Ovary (tissue), 9 donors: ENCODE data around the gene TMIE. TPM values are rescaled to one million over a fixed set of nuclear protein-coding genes. Genes with fewer than 3 reads are reported as not detected.

ENCODE experiments used
- DNase-seq, 5 donors: peaks; one replicate each; pipeline ENCODE4 v3.0.0-alpha.2; 2019 to 2020
- H3K27ac ChIP-seq, 2 donors: fragments of 200-600 bp; one replicate each; pipeline versions ENCODE4 v1.5.1 to v1.8.0; 2019 to 2022
- H3K27me3 ChIP-seq: fragments of 200-600 bp; one replicate; pipeline ENCODE4 v1.8.0; 2022
- H3K36me3 ChIP-seq: fragments of 200-600 bp; sonication (generic); one replicate; pipeline ENCODE4 v1.5.1; 2019
- H3K4me1 ChIP-seq: one replicate; pipeline ENCODE4 v1.8.1; 2013; ENCODE audit warnings: mild to moderate bottlenecking, moderate library complexity; ENCODE audit not compliant: insufficient read depth
- H3K4me3 ChIP-seq: fragments of 200-600 bp; sonication (generic); one replicate; pipeline ENCODE4 v1.5.1; 2017
- H3K9me3 ChIP-seq, 2 donors: fragments of 200-600 bp in 1 of 2; sonication (generic) in 1 of 2; one replicate each; pipeline versions ENCODE4 v1.5.1 to v1.8.1; 2013 to 2019; ENCODE audit warnings: mild to moderate bottlenecking in 1 of 2, moderate library complexity in 1 of 2
- EP300 ChIP-seq: sonication (generic); formaldehyde crosslinking; IDR thresholded peaks from one replicate; pipeline ENCODE4 v1.6.1; 2017; ENCODE audit warnings: antibody characterized with exemption
- POLR2A ChIP-seq: fragments of 450-650 bp; IDR thresholded peaks from one replicate; pipeline ENCODE4 v1.6.1; 2017; ENCODE audit warnings: antibody characterized with exemption, mild to moderate bottlenecking, moderate library complexity
- WGBS, 3 donors: extraction: QIAGEN DNeasy Blood & Tissue Kit in 1 of 3; methylation state at CpG; one replicate each; pipeline versions ENCODE4 v1.1.5 to v1.1.7; 2013 to 2017; 5-methylcytosine and 5-hydroxymethylcytosine counted together
- intact Hi-C, 4 donors: fragments of 100-400 bp; cut with DNase I; formaldehyde crosslinking; loops; one replicate each; pipeline versions ENCODE4 v1.11.0 to v1.15.1; 2022 to 2023
- polyA plus RNA-seq, 2 donors: library from polyadenylated mRNA; stranded (reverse); fragments of 200-250 nt in 1 of 2; fragments of 350-450 nt in 1 of 2; fragmentation: Illumina TruSeq in 1 of 2; extraction: RNeasy Lipid Tissue Mini Kit (QIAGEN cat#74804) in 1 of 2; gene quantifications; one replicate each; pipeline ENCODE4 v1.2.3, GENCODE V29; 2013 to 2014
- total RNA-seq, 7 donors: library from RNA; depleted of rRNA in 2 of 7; stranded (reverse); fragments of >200 nt in 2 of 7; fragmentation: NEBNext Ultra II Directional in 3 of 7; extraction: Animal tissue kit (Norgen Biotek cat#: 25700) in 3 of 7; gene quantifications; one replicate each; pipeline versions ENCODE4 v1.1.0 to v1.2.4, GENCODE V29; 2016 to 2023
- TF ChIP-seq, protein P1 (sequence below), 3 donors: fragments of 450-650 bp in 2 of 3; fragments of 200-600 bp in 1 of 3; IDR thresholded peaks; one replicate each; pipeline versions ENCODE4 v1.5.1 to v1.8.0; 2016 to 2022; ENCODE audit warnings: antibody characterized with exemption in 3 of 3, mild to moderate bottlenecking in 1 of 3
- donor health status: DM: no; HTN: no; CAD: no; lungs with moderate emphysema.
- donor health status: DM: no; HTN: no; CAD: no.
- donor health status: Bipolar disorder and iron deficiency.
- donor health status: DM: yes; HTN: yes; CAD: no.
- donor health status: DM: no; HTN: no; CAD: no.
- donor health status: DM: yes; HTN: yes; CAD: no.

Gene TMIE
- total and polyA plus RNA-seq, 9 donors: 0.40 to 2.4 (median 1.0) TPM; not detected in 1

GRCh38 chr3:46681387-46681786, 19.8 kb upstream of the TMIE start:
- H3K4me3 ChIP-seq: no peak overlapping the region
- no peaks in the 10 kb centered on the region for H3K4me1 ChIP-seq
- intact Hi-C loops: no loop called here
- no peak for DNase-seq
- H3K27me3 ChIP-seq: no peaks in the 10 kb centered on the region
- WGBS, 3 donors: 81 to 91% (median 89%) methylated on average over 5 to 10 of the region's 10 CpGs
- no peaks in the 10 kb centered on the region for H3K9me3 ChIP-seq
- H3K36me3 ChIP-seq: no peaks in the 10 kb centered on the region
- H3K27ac ChIP-seq: no peak overlapping the region
- no peak for TF ChIP-seq POLR2A
- TF ChIP-seq, protein P1, sequence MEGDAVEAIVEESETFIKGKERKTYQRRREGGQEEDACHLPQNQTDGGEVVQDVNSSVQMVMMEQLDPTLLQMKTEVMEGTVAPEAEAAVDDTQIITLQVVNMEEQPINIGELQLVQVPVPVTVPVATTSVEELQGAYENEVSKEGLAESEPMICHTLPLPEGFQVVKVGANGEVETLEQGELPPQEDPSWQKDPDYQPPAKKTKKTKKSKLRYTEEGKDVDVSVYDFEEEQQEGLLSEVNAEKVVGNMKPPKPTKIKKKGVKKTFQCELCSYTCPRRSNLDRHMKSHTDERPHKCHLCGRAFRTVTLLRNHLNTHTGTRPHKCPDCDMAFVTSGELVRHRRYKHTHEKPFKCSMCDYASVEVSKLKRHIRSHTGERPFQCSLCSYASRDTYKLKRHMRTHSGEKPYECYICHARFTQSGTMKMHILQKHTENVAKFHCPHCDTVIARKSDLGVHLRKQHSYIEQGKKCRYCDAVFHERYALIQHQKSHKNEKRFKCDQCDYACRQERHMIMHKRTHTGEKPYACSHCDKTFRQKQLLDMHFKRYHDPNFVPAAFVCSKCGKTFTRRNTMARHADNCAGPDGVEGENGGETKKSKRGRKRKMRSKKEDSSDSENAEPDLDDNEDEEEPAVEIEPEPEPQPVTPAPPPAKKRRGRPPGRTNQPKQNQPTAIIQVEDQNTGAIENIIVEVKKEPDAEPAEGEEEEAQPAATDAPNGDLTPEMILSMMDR (IDR thresholded peaks at IDR 0.05): no peak
- TF ChIP-seq EP300: no peak

DNA sequence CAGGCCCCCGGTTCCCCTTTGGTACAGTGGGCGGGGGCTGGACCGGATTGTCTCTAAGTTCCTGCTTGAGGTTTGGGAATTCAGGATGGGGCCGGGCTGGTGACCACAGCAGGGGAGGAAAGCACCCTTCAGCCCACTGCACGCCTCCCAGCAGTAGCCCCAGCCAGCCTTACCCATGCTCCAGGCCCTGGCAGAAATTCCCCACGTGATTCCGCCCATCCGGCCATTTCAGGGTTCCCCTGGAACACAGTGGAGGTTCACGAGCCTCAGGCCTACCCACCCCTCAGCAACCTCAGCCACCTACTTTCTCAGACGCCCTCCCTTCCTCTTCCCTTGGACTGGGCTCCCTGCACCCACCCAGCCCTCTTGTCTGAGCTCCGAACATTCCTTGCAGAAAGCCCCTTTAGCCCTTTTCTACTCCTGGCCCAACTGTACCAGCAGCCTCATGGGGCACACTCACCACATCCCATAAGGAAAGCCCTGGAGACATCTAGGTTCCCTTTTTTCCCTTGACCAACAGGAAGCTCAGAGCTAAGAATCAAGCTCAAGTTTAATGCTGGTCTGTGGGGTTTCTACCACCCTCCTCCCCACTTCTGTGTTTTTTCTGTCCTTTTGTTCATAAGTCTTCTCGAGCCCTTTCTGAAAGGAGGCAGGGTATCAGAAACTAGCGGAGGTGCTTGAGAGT, 19.2 kb upstream of the TMIE start:
- DNase-seq: no peak
- TF ChIP-seq, protein P1 (IDR thresholded peaks at IDR 0.05): no peak
- TF ChIP-seq POLR2A (no peak), EP300 (no peak)
- 77 to 89% (median 83%) methylated on average over 13 of the region's 13 CpGs for WGBS, 3 donors

DNA sequence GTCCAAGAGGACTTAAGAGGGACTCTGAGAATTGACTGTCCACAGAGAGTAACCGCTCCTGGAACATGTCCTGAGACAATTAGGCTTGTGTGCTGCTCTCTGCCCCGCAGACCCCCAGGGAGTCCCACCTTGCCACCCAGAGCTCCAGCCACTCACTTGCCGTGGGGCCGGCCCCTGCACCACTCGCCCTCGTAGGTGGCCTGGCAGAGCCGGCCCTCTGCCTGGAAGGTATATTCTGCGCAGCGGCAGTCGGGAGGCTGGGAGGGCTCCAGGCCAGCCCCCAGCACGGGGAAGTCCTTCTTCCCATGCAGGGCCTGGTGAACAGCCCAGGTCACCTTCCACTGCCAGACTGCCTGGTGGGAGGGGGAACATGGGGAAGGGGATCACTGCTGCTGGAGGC, 18.2 kb upstream of the TMIE start:
- intact Hi-C loops: no loop called here
- Histone ChIP-seq H3K9me3 (no peaks in the 10 kb centered on the region), H3K27ac (no peak overlapping the region), H3K27me3 (no peaks in the 10 kb centered on the region), H3K36me3 (no peaks in the 10 kb centered on the region), H3K4me1 (no peaks in the 10 kb centered on the region), H3K4me3 (no peak overlapping the region)
- WGBS, 3 donors: 84 to 89% (median 86%) methylated on average over 8 to 11 of the region's 11 CpGs
- no peak for DNase-seq
- no peak for TF ChIP-seq EP300
- TF ChIP-seq POLR2A: no peak
- TF ChIP-seq, protein P1 (IDR thresholded peaks at IDR 0.05): no peak

More for the DNA sequence above, 19.2 kb upstream of the TMIE start:
- Histone ChIP-seq H3K9me3 (no peaks in the 10 kb centered on the region), H3K4me1 (no peaks in the 10 kb centered on the region), H3K27ac (no peak overlapping the region), H3K27me3 (no peaks in the 10 kb centered on the region), H3K4me3 (no peak overlapping the region), H3K36me3 (no peaks in the 10 kb centered on the region)
- intact Hi-C loops: no loop called here

- TF ChIP-seq EP300 (no peak), POLR2A (no peak)
- TF ChIP-seq, protein P1 (IDR thresholded peaks at IDR 0.05): no peak
- no peak overlapping the region for H3K27ac ChIP-seq
- no peaks in the 10 kb centered on the region for H3K4me1 ChIP-seq
- H3K4me3 ChIP-seq: no peak overlapping the region
- 74 to 79% (median 76%) methylated on average over 2 of the region's 2 CpGs for WGBS, 3 donors
- DNase-seq: no peak
- intact Hi-C loops: no loop called here
- H3K9me3 ChIP-seq: no peaks in the 10 kb centered on the region
- no peaks in the 10 kb centered on the region for H3K36me3 ChIP-seq
- H3K27me3 ChIP-seq: no peaks in the 10 kb centered on the region
These were observed 16.3 kb upstream of the TMIE start for GRCh38 chr3:46684891-46685290.
